Astrocyte (in vitro differentiated cells and primary cell): Measurements from ENCODE around the gene HOPX. TPM values are rescaled to one million over a fixed set of nuclear protein-coding genes. Genes with fewer than 3 reads are reported as not detected.

Experiments
- DNase-seq: peaks from one replicate; pipeline ENCODE4 v3.0.0-alpha.2; 2010; ENCODE audit warnings: low read depth
- FAIRE-seq: peaks from 2 replicates; lab custom pipeline; 2011; peaks lifted over from hg19 to GRCh38; lab: Jason Lieb, UNC
- H2AFZ ChIP-seq: 2 replicates; pipeline ENCODE4 v1.6.0; 2012; ENCODE audit warnings: low read depth, low read length, inconsistent platforms
- H3K27ac ChIP-seq: 2 replicates; pipeline ENCODE4 v1.5.1; 2011; ENCODE audit warnings: low read depth, low read length, inconsistent platforms
- H3K27me3 ChIP-seq: 2 replicates; pipeline ENCODE4 v1.6.0; 2011; ENCODE audit warnings: low read length, inconsistent platforms; ENCODE audit not compliant: insufficient read depth
- H3K36me3 ChIP-seq: 2 replicates; pipeline ENCODE4 v1.5.1; 2011; ENCODE audit warnings: low read length, inconsistent platforms; ENCODE audit not compliant: insufficient read depth
- H3K4me1 ChIP-seq: 2 replicates; pipeline ENCODE4 v1.5.1; 2011; ENCODE audit warnings: low read length, inconsistent platforms; ENCODE audit not compliant: insufficient read depth
- H3K4me2 ChIP-seq: 2 replicates; pipeline ENCODE4 v1.6.0; 2012; ENCODE audit warnings: low read length, inconsistent platforms
- H3K4me3 ChIP-seq: 2 replicates; pipeline ENCODE4 v1.5.1; 2011; ENCODE audit warnings: low read depth, mild to moderate bottlenecking, low read length, inconsistent platforms; ENCODE audit not compliant: insufficient read depth
- H3K79me2 ChIP-seq: 2 replicates; pipeline ENCODE4 v1.6.0; 2012; ENCODE audit warnings: mild to moderate bottlenecking, low read length, inconsistent platforms; ENCODE audit not compliant: insufficient read depth
- H3K9ac ChIP-seq: 2 replicates; pipeline ENCODE4 v1.6.0; 2012; ENCODE audit warnings: mild to moderate bottlenecking, low read length, inconsistent platforms
- H3K9me3 ChIP-seq: 2 replicates; pipeline ENCODE4 v1.5.1; 2012; ENCODE audit warnings: low read depth, mild to moderate bottlenecking, low read length, inconsistent platforms; ENCODE audit not compliant: insufficient read depth
- H4K20me1 ChIP-seq: 2 replicates; pipeline ENCODE4 v1.6.0; 2012; ENCODE audit warnings: low read length, inconsistent platforms; ENCODE audit not compliant: insufficient read depth
- H3K27ac Mint-ChIP-seq: one replicate; pipeline ENCODE4 v1.8.0; 2021; ENCODE audit warnings: mild to moderate bottlenecking, mixed read lengths; ENCODE audit not compliant: unreplicated experiment
- H3K27me3 Mint-ChIP-seq: one replicate; pipeline ENCODE4 v1.8.0; 2021; ENCODE audit warnings: low read depth, mixed read lengths; ENCODE audit not compliant: unreplicated experiment
- H3K36me3 Mint-ChIP-seq: one replicate; pipeline ENCODE4 v1.8.0; 2021; ENCODE audit warnings: low read depth, mixed read lengths; ENCODE audit not compliant: unreplicated experiment
- H3K4me1 Mint-ChIP-seq: one replicate; pipeline ENCODE4 v1.8.0; 2021; ENCODE audit warnings: low read depth, mixed read lengths; ENCODE audit not compliant: unreplicated experiment
- H3K4me3 Mint-ChIP-seq: one replicate; pipeline ENCODE4 v1.8.0; 2021; ENCODE audit warnings: mild to moderate bottlenecking, moderate library complexity, mixed read lengths; ENCODE audit not compliant: unreplicated experiment
- H3K9me3 Mint-ChIP-seq: one replicate; pipeline ENCODE4 v1.8.0; 2021; ENCODE audit warnings: mild to moderate bottlenecking, mixed read lengths; ENCODE audit not compliant: unreplicated experiment
- CTCF ChIP-seq: IDR thresholded peaks from 2 replicates; pipeline ENCODE4 v1.5.1; 2011; ENCODE audit warnings: low read depth, mild to moderate bottlenecking, inconsistent platforms, low read length, moderate library complexity; ENCODE audit not compliant: insufficient read depth
- EZH2 ChIP-seq: IDR thresholded peaks from 2 replicates; pipeline ENCODE4 v1.6.1; 2012; ENCODE audit warnings: mild to moderate bottlenecking, low read length, inconsistent platforms; ENCODE audit not compliant: insufficient read depth
- total RNA-seq: library from RNA; stranded (reverse); gene quantifications from 2 replicates; pipeline ENCODE4 v1.2.1, GENCODE V29; 2021

Gene HOPX
- total RNA-seq, 1 donor from 2014 or later = 1.7 TPM

- no peak for TF ChIP-seq EZH2
- TF ChIP-seq CTCF = no peak
- H3K9ac ChIP-seq = no peak overlapping the region
- H3K36me3 ChIP-seq = no peaks in the 10 kb centered on the region
- Mint-ChIP-seq H3K4me1 (peaks cover 17% of the 10 kb centered on the region), H3K27me3 (no peaks in the 10 kb centered on the region), H3K27ac (no peak overlapping the region), H3K4me3 (no peak overlapping the region), H3K36me3 (no peaks in the 10 kb centered on the region), H3K9me3 (no peaks in the 10 kb centered on the region)
- no peak overlapping the region for H3K4me3 ChIP-seq
- no peaks in the 10 kb centered on the region for H3K79me2 ChIP-seq
- no peak for DNase-seq
- no peak overlapping the region for H2AFZ ChIP-seq
- H3K9me3 ChIP-seq = peaks cover 4% of the 10 kb centered on the region
- no peak overlapping the region for H3K4me2 ChIP-seq
- H4K20me1 ChIP-seq = no peaks in the 10 kb centered on the region
- no peaks in the 10 kb centered on the region for H3K27me3 ChIP-seq
- FAIRE-seq = no peak
- H3K4me1 ChIP-seq = no peaks in the 10 kb centered on the region
- no peak overlapping the region for H3K27ac ChIP-seq
These were observed 24.2 kb upstream of the HOPX start for GRCh38 chr4:56705334-56705733.

- peak overlapping the region; percentile 1 for H3K27ac Mint-ChIP-seq
- no peaks in the 10 kb centered on the region for H4K20me1 ChIP-seq
- TF ChIP-seq EZH2 = no peak
- TF ChIP-seq CTCF = no peak
- H3K36me3 Mint-ChIP-seq = no peaks in the 10 kb centered on the region
- peaks cover 22% of the 10 kb centered on the region for H3K4me1 Mint-ChIP-seq
- H3K4me3 ChIP-seq = no peak overlapping the region
- no peaks in the 10 kb centered on the region for H3K27me3 ChIP-seq
- peak overlapping the region; percentile 20 for H3K4me2 ChIP-seq
- no peak for DNase-seq
- H3K9me3 ChIP-seq = peaks cover 4% of the 10 kb centered on the region
- no peak overlapping the region for H3K9ac ChIP-seq
- H2AFZ ChIP-seq = no peak overlapping the region
- no peak overlapping the region for H3K4me3 Mint-ChIP-seq
- no peaks in the 10 kb centered on the region for H3K27me3 Mint-ChIP-seq
- H3K27ac ChIP-seq = no peak overlapping the region
- H3K9me3 Mint-ChIP-seq = no peaks in the 10 kb centered on the region
- no peaks in the 10 kb centered on the region for H3K36me3 ChIP-seq
- H3K79me2 ChIP-seq = no peaks in the 10 kb centered on the region
- H3K4me1 ChIP-seq = no peaks in the 10 kb centered on the region
- no peak for FAIRE-seq
These were observed 23.2 kb upstream of the HOPX start for GRCh38 chr4:56704089-56704871.

DNA sequence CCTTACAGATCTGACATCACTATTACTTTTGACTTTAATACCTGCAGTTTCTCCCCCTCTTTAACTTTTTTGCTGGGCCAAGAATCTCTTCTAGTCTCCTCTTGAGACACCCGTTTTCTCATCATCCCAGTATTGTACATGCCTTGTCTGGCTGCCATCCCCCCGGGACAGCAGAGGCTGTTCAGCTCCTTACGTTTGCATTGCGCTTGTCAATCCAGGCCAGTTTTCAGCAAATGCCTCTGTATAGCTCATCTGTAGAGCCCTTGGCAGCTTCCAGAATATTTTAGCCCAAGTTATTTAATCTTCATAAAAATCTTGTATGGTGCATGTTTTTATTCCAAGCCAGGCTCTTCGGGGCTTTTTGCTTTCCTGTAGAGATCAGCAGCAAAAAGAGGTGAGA, 22.3 kb upstream of the HOPX start:
- no peak overlapping the region for H3K27ac Mint-ChIP-seq
- Histone ChIP-seq H3K36me3 (no peaks in the 10 kb centered on the region), H3K9me3 (peaks cover 4% of the 10 kb centered on the region), H3K79me2 (no peaks in the 10 kb centered on the region), H3K27me3 (no peaks in the 10 kb centered on the region), H2AFZ (no peak overlapping the region), H3K27ac (no peak overlapping the region), H3K4me3 (no peak overlapping the region), H3K4me1 (no peaks in the 10 kb centered on the region), H3K9ac (no peak overlapping the region), H4K20me1 (no peaks in the 10 kb centered on the region), H3K4me2 (no peak overlapping the region)
- H3K36me3 Mint-ChIP-seq = no peaks in the 10 kb centered on the region
- no peak overlapping the region for H3K4me3 Mint-ChIP-seq
- DNase-seq = no peak
- H3K4me1 Mint-ChIP-seq = peaks cover 28% of the 10 kb centered on the region
- H3K9me3 Mint-ChIP-seq = no peaks in the 10 kb centered on the region
- no peak for FAIRE-seq
- TF ChIP-seq EZH2 = no peak
- no peak for TF ChIP-seq CTCF
- no peaks in the 10 kb centered on the region for H3K27me3 Mint-ChIP-seq
